ENCODE data around the gene CTAG2. TPM values are rescaled to one million over a fixed set of nuclear protein-coding genes. Genes with fewer than 3 reads are reported as not detected.

Gene CTAG2
- total and polyA plus RNA-seq, 10 donors: 0.10 to 7.9 (median 0.46) TPM; not detected in 7

- no peak overlapping the region for H3K27ac ChIP-seq
- no peaks in the 10 kb centered on the region for H3K27me3 ChIP-seq (replicated peaks in 1 of 7)
- no peak for DNase-seq
- no peaks in the 10 kb centered on the region for H3K9me3 ChIP-seq
- H3K4me1 ChIP-seq: peaks cover 0 to 5% (median 0%) of the 10 kb centered on the region in 6 donors
- TF ChIP-seq, protein P1, sequence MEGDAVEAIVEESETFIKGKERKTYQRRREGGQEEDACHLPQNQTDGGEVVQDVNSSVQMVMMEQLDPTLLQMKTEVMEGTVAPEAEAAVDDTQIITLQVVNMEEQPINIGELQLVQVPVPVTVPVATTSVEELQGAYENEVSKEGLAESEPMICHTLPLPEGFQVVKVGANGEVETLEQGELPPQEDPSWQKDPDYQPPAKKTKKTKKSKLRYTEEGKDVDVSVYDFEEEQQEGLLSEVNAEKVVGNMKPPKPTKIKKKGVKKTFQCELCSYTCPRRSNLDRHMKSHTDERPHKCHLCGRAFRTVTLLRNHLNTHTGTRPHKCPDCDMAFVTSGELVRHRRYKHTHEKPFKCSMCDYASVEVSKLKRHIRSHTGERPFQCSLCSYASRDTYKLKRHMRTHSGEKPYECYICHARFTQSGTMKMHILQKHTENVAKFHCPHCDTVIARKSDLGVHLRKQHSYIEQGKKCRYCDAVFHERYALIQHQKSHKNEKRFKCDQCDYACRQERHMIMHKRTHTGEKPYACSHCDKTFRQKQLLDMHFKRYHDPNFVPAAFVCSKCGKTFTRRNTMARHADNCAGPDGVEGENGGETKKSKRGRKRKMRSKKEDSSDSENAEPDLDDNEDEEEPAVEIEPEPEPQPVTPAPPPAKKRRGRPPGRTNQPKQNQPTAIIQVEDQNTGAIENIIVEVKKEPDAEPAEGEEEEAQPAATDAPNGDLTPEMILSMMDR (IDR thresholded peaks at IDR 0.05 in 8 of 11, conservative IDR thresholded peaks at IDR 0.05 in 3 of 11): no peak
- TF ChIP-seq POLR2AphosphoS5 (IDR thresholded peaks at IDR 0.05) (no peak), POLR2A (IDR thresholded peaks at IDR 0.05) (no peak)
- no peak overlapping the region for H3K4me3 ChIP-seq
- intact Hi-C loops (cut with DNase I; ENCODE audit: low total_unique reads): no loop called here
- WGBS, 5 donors: 87 to 96% (median 93%) methylated on average over 5 to 22 of the region's 23 CpGs
- H3K36me3 ChIP-seq: no peaks in the 10 kb centered on the region
These were observed 354 bp downstream of the CTAG2 start for GRCh38 chrX:154653048-154653401.

GRCh38 chrX:154652311-154653047 is 900 bp downstream of the CTAG2 start:
- WGBS, 5 donors: 91 to 97% (median 93%) methylated on average over 19 to 30 of the region's 30 CpGs
- H3K36me3 ChIP-seq: no peaks in the 10 kb centered on the region

GRCh38 chrX:154650221-154650510 is 3.2 kb downstream of the CTAG2 start:
- peak overlapping the region in 5 of 8 donors; percentile 41 to 65 (median 55) for H3K27ac ChIP-seq
- WGBS, 5 donors: 26 to 72% (median 46%) methylated on average over 6 to 13 of the region's 13 CpGs
- H3K9me3 ChIP-seq: no peaks in the 10 kb centered on the region
- no peaks in the 10 kb centered on the region for H3K36me3 ChIP-seq
- no peaks in the 10 kb centered on the region for H3K27me3 ChIP-seq (replicated peaks in 1 of 7)
- intact Hi-C loops (cut with DNase I; ENCODE audit: low total_unique reads): no loop called here
- TF ChIP-seq POLR2AphosphoS5 (IDR thresholded peaks at IDR 0.05) (peak in 1 of 3 donors; percentile 48), POLR2A (IDR thresholded peaks at IDR 0.05) (no peak)
- TF ChIP-seq, protein P1 (IDR thresholded peaks at IDR 0.05 in 8 of 11, conservative IDR thresholded peaks at IDR 0.05 in 3 of 11): no peak
- peaks cover 0 to 5% (median 0%) of the 10 kb centered on the region in 6 donors for H3K4me1 ChIP-seq
- peak; percentile 75 for DNase-seq
- no peak overlapping the region for H3K4me3 ChIP-seq

More at GRCh38 chrX:154652311-154653047, 900 bp downstream of the CTAG2 start:
- Histone ChIP-seq H3K27ac (no peak overlapping the region), H3K4me3 (no peak overlapping the region), H3K9me3 (no peaks in the 10 kb centered on the region), H3K4me1 (peaks cover 0 to 5% (median 0%) of the 10 kb centered on the region in 6 donors), H3K27me3 (replicated peaks in 1 of 7) (no peaks in the 10 kb centered on the region)
- TF ChIP-seq POLR2A (IDR thresholded peaks at IDR 0.05): no peak
- TF ChIP-seq, protein P1 (IDR thresholded peaks at IDR 0.05 in 8 of 11, conservative IDR thresholded peaks at IDR 0.05 in 3 of 11): no peak
- no peak for TF ChIP-seq POLR2AphosphoS5 (IDR thresholded peaks at IDR 0.05)
- DNase-seq: peak; percentile 73
- intact Hi-C loops (cut with DNase I; ENCODE audit: low total_unique reads): no loop called here

GRCh38 chrX:154649503-154650220 is 3.7 kb downstream of the CTAG2 start:
- H3K27me3 ChIP-seq (replicated peaks in 1 of 7): no peaks in the 10 kb centered on the region
- DNase-seq: peak; percentile 76
- peak overlapping the region in 1 of 8 donors; percentile 24 for H3K4me3 ChIP-seq
- H3K9me3 ChIP-seq: no peaks in the 10 kb centered on the region
- H3K36me3 ChIP-seq: no peaks in the 10 kb centered on the region
- intact Hi-C loops (cut with DNase I; ENCODE audit: low total_unique reads): no loop called here
- H3K4me1 ChIP-seq: peaks cover 0 to 5% (median 0%) of the 10 kb centered on the region in 6 donors
- peak overlapping the region in 5 of 8 donors; percentile 41 to 65 (median 55) for H3K27ac ChIP-seq
- TF ChIP-seq, protein P1 (IDR thresholded peaks at IDR 0.05 in 8 of 11, conservative IDR thresholded peaks at IDR 0.05 in 3 of 11): no peak
- TF ChIP-seq POLR2AphosphoS5 (IDR thresholded peaks at IDR 0.05): peak in 2 of 3 donors; percentile 27 to 49
- TF ChIP-seq POLR2A (IDR thresholded peaks at IDR 0.05): no peak
- WGBS, 5 donors: 60 to 79% (median 70%) methylated on average over 10 to 23 of the region's 23 CpGs

All from spleen (tissue), 11 donors.